ENCODE measurements around the gene OMG.

DNA sequence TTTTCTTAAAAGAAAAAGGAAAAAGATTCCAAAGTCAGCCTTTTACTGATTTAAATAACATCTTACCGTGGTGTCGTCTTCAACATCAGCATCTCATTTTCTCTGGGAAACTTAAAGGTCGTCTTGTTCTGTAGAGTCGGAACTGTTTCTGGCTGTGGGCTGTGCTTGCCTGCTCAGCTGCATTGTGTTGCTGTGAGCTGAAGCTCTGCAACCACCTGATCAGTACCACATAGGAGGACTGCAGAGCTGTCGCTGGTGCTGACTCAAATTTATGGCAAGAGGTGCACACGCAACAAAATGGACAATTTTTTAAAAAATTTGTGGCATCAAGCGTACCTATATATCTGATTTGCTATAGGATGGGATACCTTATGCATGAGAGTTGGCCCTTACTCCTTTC is at the start of gene OMG:
- TF ChIP-seq, protein P1, sequence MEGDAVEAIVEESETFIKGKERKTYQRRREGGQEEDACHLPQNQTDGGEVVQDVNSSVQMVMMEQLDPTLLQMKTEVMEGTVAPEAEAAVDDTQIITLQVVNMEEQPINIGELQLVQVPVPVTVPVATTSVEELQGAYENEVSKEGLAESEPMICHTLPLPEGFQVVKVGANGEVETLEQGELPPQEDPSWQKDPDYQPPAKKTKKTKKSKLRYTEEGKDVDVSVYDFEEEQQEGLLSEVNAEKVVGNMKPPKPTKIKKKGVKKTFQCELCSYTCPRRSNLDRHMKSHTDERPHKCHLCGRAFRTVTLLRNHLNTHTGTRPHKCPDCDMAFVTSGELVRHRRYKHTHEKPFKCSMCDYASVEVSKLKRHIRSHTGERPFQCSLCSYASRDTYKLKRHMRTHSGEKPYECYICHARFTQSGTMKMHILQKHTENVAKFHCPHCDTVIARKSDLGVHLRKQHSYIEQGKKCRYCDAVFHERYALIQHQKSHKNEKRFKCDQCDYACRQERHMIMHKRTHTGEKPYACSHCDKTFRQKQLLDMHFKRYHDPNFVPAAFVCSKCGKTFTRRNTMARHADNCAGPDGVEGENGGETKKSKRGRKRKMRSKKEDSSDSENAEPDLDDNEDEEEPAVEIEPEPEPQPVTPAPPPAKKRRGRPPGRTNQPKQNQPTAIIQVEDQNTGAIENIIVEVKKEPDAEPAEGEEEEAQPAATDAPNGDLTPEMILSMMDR (IDR thresholded peaks at IDR 0.05; ENCODE audit: borderline replicate concordance, extremely low read depth, low read length, poor library complexity, severe bottlenecking) = no peak
- no peak for TF ChIP-seq EZH2 (IDR thresholded peaks at IDR 0.05; ENCODE audit: borderline replicate concordance, low read depth, low read length, severe bottlenecking)

Data from DND-41 (cell line).